ENCODE data around the gene PARL. TPM values are rescaled to one million over a fixed set of nuclear protein-coding genes. Genes with fewer than 3 reads are reported as not detected.

PARL gene
- total and polyA plus RNA-seq, 2 of the 8 experiments (the other 6 are each of a cell fraction or from before 2014, with no cell fraction given): 62.7 to 85.0 TPM

GRCh38 chr3:183807209-183807728 lies 77.4 kb downstream of the PARL start:
- Histone ChIP-seq H3K79me2 (ENCODE audit: control insufficient read depth in 1 of 2, insufficient read depth in 2 of 2, low read length in 2 of 2) (no peaks in the 10 kb centered on the region), H2BK20ac (ENCODE audit: low read length) (no peak overlapping the region), H4K20me1 (replicated peaks in 1 of 2; ENCODE audit: control insufficient read depth in 1 of 2, insufficient read depth in 2 of 2, low read length in 2 of 2) (peaks cover 2 to 4% of the 10 kb centered on the region in 2 experiments), H3K4me2 (ENCODE audit: insufficient read depth in 1 of 2, low read depth in 2 of 2, low read length in 2 of 2) (no peak overlapping the region), H4K5ac (ENCODE audit: insufficient read length, low read depth, low read length) (no peak overlapping the region), H3K56ac (replicated peaks; ENCODE audit: insufficient read length, low read depth, low read length) (no peak overlapping the region), H3K14ac (ENCODE audit: insufficient read length) (no peak overlapping the region), H3K36me3 (ENCODE audit: control insufficient read depth in 2 of 4, insufficient read depth in 4 of 4, low read length in 3 of 4) (peaks cover 41 to 83% (median 77%) of the 10 kb centered on the region in 4 experiments), H3K4me3 (ENCODE audit: extremely low read depth in 1 of 4, insufficient read depth in 2 of 4, low read depth in 3 of 4, low read length in 4 of 4) (no peak overlapping the region), H2BK120ac (replicated peaks; ENCODE audit: low read depth, low read length) (no peak overlapping the region), H3K23me2 (ENCODE audit: low read depth, low read length) (no peaks in the 10 kb centered on the region), H3K9ac (replicated peaks in 1 of 4; ENCODE audit: extremely low read depth in 1 of 4, low read depth in 3 of 4, low read length in 3 of 4) (no peak overlapping the region), H3K23ac (ENCODE audit: insufficient read length) (no peak overlapping the region), H3K27ac (ENCODE audit: low read depth, low read length) (no peak overlapping the region), H2BK5ac (ENCODE audit: low read depth, low read length) (no peak overlapping the region), H2BK15ac (ENCODE audit: low read length) (no peak overlapping the region), H3K4me1 (replicated peaks in 1 of 4; ENCODE audit: control insufficient read depth in 3 of 4, insufficient read depth in 4 of 4, low read length in 3 of 4) (no peaks in the 10 kb centered on the region), H3K79me1 (ENCODE audit: low read depth, low read length) (peaks cover 2% of the 10 kb centered on the region; the same call in 1 of the 2 replicates), H2AK5ac (ENCODE audit: low read depth, low read length) (no peak overlapping the region), H3K9me3 (ENCODE audit: insufficient read depth in 2 of 2, low read depth in 1 of 2, low read length in 1 of 2) (no peaks in the 10 kb centered on the region), H3K4ac (replicated peaks; ENCODE audit: insufficient read length, low read depth, low read length) (no peak overlapping the region), H3K27me3 (replicated peaks in 1 of 4; ENCODE audit: control insufficient read depth in 3 of 4, extremely low read depth in 1 of 4, insufficient read depth in 3 of 4, low read length in 3 of 4) (no peaks in the 10 kb centered on the region), H2BK12ac (ENCODE audit: low read depth, low read length) (no peak overlapping the region), H4K91ac (replicated peaks; ENCODE audit: insufficient read length, low read length) (no peak overlapping the region), H2AFZ (ENCODE audit: low read length) (no peak overlapping the region), H3K18ac (ENCODE audit: extremely low read depth, low read length) (no peak overlapping the region), H4K8ac (ENCODE audit: extremely low read depth, insufficient read depth, low read length) (no peak overlapping the region)
- DNase-seq (ENCODE audit: low read depth in 1 of 2, low spot score in 2 of 2) (no peak), FAIRE-seq (no peak)
- CTCF ChIA-PET (ENCODE audit: partially characterized antibody): interaction anchor here (1.5 kb wide), 1 partner anchor 40 kb away, joined by 3 read pairs; no protein-coding TSS in a partner anchor
- POLR2A ChIA-PET (ENCODE audit: partially characterized antibody): no interaction called here
- TF ChIP-seq BACH1 (IDR thresholded peaks at IDR 0.05; ENCODE audit: low read length): no peak
- TF ChIP-seq CREB1 (IDR thresholded peaks at IDR 0.05): no peak
- no peak for TF ChIP-seq PHF8 (conservative IDR thresholded peaks at IDR 0.05; ENCODE audit: low read depth, low read length)
- no peak for TF ChIP-seq EP300 (IDR thresholded peaks at IDR 0.05; ENCODE audit: borderline replicate concordance in 1 of 2, low read depth in 2 of 2, low read length in 2 of 2)
- no peak for TF ChIP-seq GABPA (IDR thresholded peaks at IDR 0.05; ENCODE audit: borderline replicate concordance, insufficient read depth, low read length)
- no peak for TF ChIP-seq SAP30 (IDR thresholded peaks at IDR 0.05; ENCODE audit: insufficient read depth, insufficient replicate concordance, low read length)
- TF ChIP-seq JUN (IDR thresholded peaks at IDR 0.05; ENCODE audit: low read depth, low read length): no peak
- WGBS, 2 experiments (ENCODE audit: extremely low coverage in 1 of 2, insufficient coverage in 1 of 2, insufficient read length in 1 of 2, insufficient replicate concordance in 2 of 2, low coverage in 1 of 2, low lambda C conversion rate in 2 of 2, missing lambda C conversion rate in 1 of 2): 98% methylated on average over 12 of the region's 12 CpGs; no CpG with 5 or more reads in 1 of the 2 experiments

All from H1 (cell line).